Breast epithelium (tissue), 4 donors: ENCODE results near the gene GNAL. TPM values are rescaled to one million over a fixed set of nuclear protein-coding genes. Genes with fewer than 3 reads are reported as not detected.

ENCODE experiments used
- DNase-seq, 2 donors: peaks; one replicate each; pipeline ENCODE4 v3.0.0-alpha.2; 2019; ENCODE audit warnings: low spot score in 2 of 2
- H3K27ac ChIP-seq, 2 donors: fragments of 200-600 bp; sonication (generic) in 1 of 2; one replicate each; pipeline ENCODE4 v1.5.1; 2016 to 2019; ENCODE audit warnings: mild to moderate bottlenecking in 1 of 2
- H3K27me3 ChIP-seq, 2 donors: fragments of 200-600 bp; sonication (generic) in 1 of 2; one replicate each; pipeline versions ENCODE4 v1.5.1 to v1.6.0; 2017 to 2019; ENCODE audit warnings: control low read depth in 1 of 2, mild to moderate bottlenecking in 1 of 2
- H3K36me3 ChIP-seq: fragments of 200-600 bp; one replicate; pipeline ENCODE4 v1.5.1; 2019
- H3K4me1 ChIP-seq, 2 donors: fragments of 200-600 bp; sonication (generic); one replicate each; pipeline ENCODE4 v1.5.1; 2016 to 2019; ENCODE audit warnings: control low read depth in 1 of 2
- H3K4me3 ChIP-seq, 3 donors: fragments of 200-600 bp; sonication (generic); 1 replicate in 2 of 3; 2 replicates in 1 of 3; pipeline ENCODE4 v1.5.1; 2016 to 2019; ENCODE audit warnings: mild to moderate bottlenecking in 3 of 3, moderate library complexity in 2 of 3
- H3K9me3 ChIP-seq, 2 donors: fragments of 200-600 bp; sonication (generic) in 1 of 2; one replicate each; pipeline ENCODE4 v1.5.1; 2016 to 2019; ENCODE audit warnings: control low read depth in 1 of 2
- CTCF ChIP-seq, 3 donors: fragments of 450-650 bp; IDR thresholded peaks; one replicate each; pipeline ENCODE4 v1.5.1; 2016 to 2017; ENCODE audit warnings: antibody characterized with exemption in 3 of 3, mild to moderate bottlenecking in 3 of 3, moderate library complexity in 3 of 3
- POLR2A ChIP-seq: fragments of 450-650 bp; IDR thresholded peaks from one replicate; pipeline ENCODE4 v1.6.1; 2016; ENCODE audit warnings: antibody characterized with exemption, mild to moderate bottlenecking, moderate library complexity
- POLR2AphosphoS5 ChIP-seq, 3 donors: sonication (generic); formaldehyde crosslinking; IDR thresholded peaks; one replicate each; pipeline ENCODE4 v1.6.1; 2017; ENCODE audit warnings: antibody characterized with exemption in 3 of 3
- intact Hi-C: fragments of 100-400 bp; cut with DNase I; formaldehyde crosslinking; loops from one replicate; pipeline ENCODE4 v1.15.1; 2023; ENCODE audit warnings: low total_unique reads
- total RNA-seq, 3 donors: library from RNA; depleted of rRNA; stranded (reverse); fragments of >200 nt; gene quantifications; one replicate each; pipeline ENCODE4 v1.1.0, GENCODE V29; 2016

Gene GNAL
- total RNA-seq, 3 donors from 2014 or later: 6.6 to 15.4 (median 7.5) TPM

GRCh38 chr18:11741505-11742145, 52.6 kb downstream of the GNAL start:
- Histone ChIP-seq H3K4me3 (no peak overlapping the region), H3K27me3 (peaks cover 0 to 8% of the 10 kb centered on the region in 2 donors), H3K9me3 (no peaks in the 10 kb centered on the region), H3K36me3 (no peaks in the 10 kb centered on the region), H3K27ac (no peak overlapping the region), H3K4me1 (no peaks in the 10 kb centered on the region)
- TF ChIP-seq POLR2AphosphoS5 (IDR thresholded peaks at IDR 0.05): no peak
- TF ChIP-seq CTCF (IDR thresholded peaks at IDR 0.05): peak in 2 of 3 donors; percentile 24 to 28
- DNase-seq: no peak
- intact Hi-C loops: no loop called here

GRCh38 chr18:11745521-11745920, 56.5 kb downstream of the GNAL start:
- Histone ChIP-seq H3K4me1 (no peaks in the 10 kb centered on the region), H3K27me3 (peaks cover 0 to 14% of the 10 kb centered on the region in 2 donors), H3K4me3 (no peak overlapping the region), H3K9me3 (no peaks in the 10 kb centered on the region), H3K36me3 (no peaks in the 10 kb centered on the region), H3K27ac (no peak overlapping the region)
- intact Hi-C loops: no loop called here
- DNase-seq: no peak
- no peak for TF ChIP-seq CTCF (IDR thresholded peaks at IDR 0.05)

DNA sequence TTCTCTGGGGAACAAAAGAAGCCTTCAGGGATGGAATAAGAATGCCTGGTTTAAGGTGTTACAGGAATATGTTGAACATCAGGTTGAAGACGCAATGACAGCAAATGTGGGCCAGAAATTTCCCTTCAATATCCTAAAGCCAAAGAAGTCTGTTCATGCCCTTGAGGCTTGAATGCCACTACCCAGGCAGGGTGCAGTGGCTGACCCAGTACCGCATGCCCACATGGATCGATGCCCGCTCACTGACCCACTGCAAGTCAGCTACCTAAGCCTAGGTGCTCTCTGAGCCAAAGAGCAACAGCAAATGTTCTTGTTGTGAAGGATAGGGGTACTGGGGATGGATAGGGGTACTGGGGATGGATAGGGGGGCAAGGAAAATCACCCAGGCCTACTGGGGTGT, 58.2 kb downstream of the GNAL start:
- H3K27ac ChIP-seq: no peak overlapping the region
- H3K27me3 ChIP-seq: peaks cover 0 to 31% of the 10 kb centered on the region in 2 donors
- no peak overlapping the region for H3K4me3 ChIP-seq
- intact Hi-C loops: no loop called here
- no peaks in the 10 kb centered on the region for H3K36me3 ChIP-seq
- no peak for DNase-seq
- no peak for TF ChIP-seq CTCF (IDR thresholded peaks at IDR 0.05)
- TF ChIP-seq POLR2A: no peak
- TF ChIP-seq POLR2AphosphoS5 (IDR thresholded peaks at IDR 0.05): no peak
- H3K9me3 ChIP-seq: no peaks in the 10 kb centered on the region
- no peaks in the 10 kb centered on the region for H3K4me1 ChIP-seq

DNA sequence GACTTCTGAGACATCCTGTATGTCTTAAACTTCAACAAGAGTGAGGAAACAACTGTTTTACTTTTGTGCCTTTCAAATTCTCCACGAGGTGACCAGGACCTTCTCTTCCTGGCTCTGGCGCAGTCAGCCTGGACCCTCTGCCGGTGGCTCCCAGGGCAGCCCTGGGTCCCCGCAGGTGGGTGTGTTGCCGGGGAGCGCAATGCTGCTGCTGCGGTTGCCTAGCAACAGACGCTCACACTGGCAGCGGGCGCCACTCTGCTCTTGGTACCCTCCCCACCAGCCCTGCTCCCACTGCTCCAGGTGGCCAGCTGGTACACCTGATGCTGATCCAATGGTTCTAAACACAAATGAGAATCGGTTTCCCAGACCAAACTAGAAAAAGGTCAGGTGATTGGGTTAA, 58.7 kb downstream of the GNAL start:
- no peaks in the 10 kb centered on the region for H3K9me3 ChIP-seq
- H3K4me3 ChIP-seq: no peak overlapping the region
- intact Hi-C loops: no loop called here
- H3K27me3 ChIP-seq: peaks cover 0 to 32% of the 10 kb centered on the region in 2 donors
- TF ChIP-seq CTCF (IDR thresholded peaks at IDR 0.05): no peak
- TF ChIP-seq POLR2A: no peak
- TF ChIP-seq POLR2AphosphoS5 (IDR thresholded peaks at IDR 0.05): no peak
- DNase-seq: no peak
- H3K4me1 ChIP-seq: no peaks in the 10 kb centered on the region
- H3K36me3 ChIP-seq: no peaks in the 10 kb centered on the region
- H3K27ac ChIP-seq: no peak overlapping the region

DNA sequence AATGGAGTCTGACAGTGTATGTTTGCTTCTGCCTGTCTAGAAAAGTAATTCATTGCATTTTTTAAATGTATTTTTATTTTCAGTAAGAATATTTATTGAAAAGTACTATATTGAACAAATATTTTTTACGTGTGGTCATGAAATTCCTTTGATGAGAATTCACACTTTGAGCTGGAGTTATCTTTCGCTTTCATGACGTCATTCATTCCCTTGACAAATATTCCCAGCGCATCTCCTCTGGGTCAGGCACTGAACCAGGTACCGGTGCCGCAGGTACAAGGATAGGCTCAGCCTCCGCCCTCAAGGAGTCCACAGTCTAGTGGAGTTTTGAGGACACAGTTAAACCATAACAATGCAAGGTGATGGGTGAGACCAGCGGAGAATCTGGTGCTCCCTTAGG, 60.2 kb downstream of the GNAL start:
- no peak for TF ChIP-seq CTCF (IDR thresholded peaks at IDR 0.05)
- TF ChIP-seq POLR2AphosphoS5 (IDR thresholded peaks at IDR 0.05): no peak
- no peak for TF ChIP-seq POLR2A
- intact Hi-C loops: no loop called here
- peaks cover 0 to 35% of the 10 kb centered on the region in 2 donors for H3K27me3 ChIP-seq
- no peaks in the 10 kb centered on the region for H3K9me3 ChIP-seq
- H3K36me3 ChIP-seq: no peaks in the 10 kb centered on the region
- H3K4me3 ChIP-seq: no peak overlapping the region
- DNase-seq: no peak
- H3K4me1 ChIP-seq: no peaks in the 10 kb centered on the region
- H3K27ac ChIP-seq: no peak overlapping the region
